Parathyroid adenoma (tissue), 2 donors: ENCODE results near the gene GID8.

Experiments
- H2AFZ ChIP-seq: fragments of 300-600 bp; sonication (generic); one replicate; pipeline ENCODE4 v1.7.0; 2017; ENCODE audit warnings: antibody characterized with exemption, mild to moderate bottlenecking
- H3K27ac ChIP-seq: fragments of 300-600 bp; sonication (generic); one replicate; pipeline ENCODE4 v1.7.0; 2017
- H3K27me3 ChIP-seq: fragments of 300-600 bp; sonication (generic); one replicate; pipeline ENCODE4 v1.7.0; 2017; ENCODE audit warnings: low read length; ENCODE audit not compliant: control insufficient read depth, insufficient read depth
- H3K36me3 ChIP-seq: fragments of 300-600 bp; sonication (generic); one replicate; pipeline ENCODE4 v1.7.0; 2017; ENCODE audit warnings: low read length; ENCODE audit not compliant: control insufficient read depth, insufficient read depth
- H3K4me1 ChIP-seq: fragments of 300-600 bp; sonication (generic); one replicate; pipeline ENCODE4 v1.7.0; 2017; ENCODE audit warnings: control low read depth
- H3K4me2 ChIP-seq: fragments of 300-600 bp; sonication (generic); one replicate; pipeline ENCODE4 v1.7.0; 2017; ENCODE audit warnings: low read length
- H3K4me3 ChIP-seq: fragments of 300-600 bp; sonication (generic); one replicate; pipeline ENCODE4 v1.7.0; 2017; ENCODE audit warnings: low read depth, low read length
- H3K79me2 ChIP-seq: fragments of 300-600 bp; sonication (generic); one replicate; pipeline ENCODE4 v1.7.0; 2017; ENCODE audit warnings: control low read depth
- H3K9ac ChIP-seq: fragments of 300-600 bp; sonication (generic); one replicate; pipeline ENCODE4 v1.7.0; 2017; ENCODE audit warnings: mild to moderate bottlenecking
- H3K9me3 ChIP-seq: fragments of 300-600 bp; sonication (generic); one replicate; pipeline ENCODE4 v1.7.0; 2017; ENCODE audit warnings: low read length; ENCODE audit not compliant: control insufficient read depth
- CTCF ChIP-seq: fragments of 300-600 bp; sonication (generic); IDR thresholded peaks from one replicate; pipeline ENCODE4 v1.7.0; 2017; ENCODE audit warnings: antibody characterized with exemption, mild to moderate bottlenecking
- donor health status: primary hyperparathyroidism.

The GID8 gene

GRCh38 chr20:62898970-62899632 is 38.8 kb upstream of the GID8 start:
- H3K79me2 ChIP-seq = no peaks in the 10 kb centered on the region
- no peak overlapping the region for H3K9ac ChIP-seq
- H2AFZ ChIP-seq = no peak overlapping the region
- no peaks in the 10 kb centered on the region for H3K9me3 ChIP-seq
- no peaks in the 10 kb centered on the region for H3K36me3 ChIP-seq
- peaks cover 3% of the 10 kb centered on the region for H3K4me1 ChIP-seq
- TF ChIP-seq CTCF = no peak
- no peaks in the 10 kb centered on the region for H3K27me3 ChIP-seq
- no peak overlapping the region for H3K4me3 ChIP-seq
- no peak overlapping the region for H3K4me2 ChIP-seq
- no peak overlapping the region for H3K27ac ChIP-seq

GRCh38 chr20:62899633-62900051 is 38.3 kb upstream of the GID8 start:
- Histone ChIP-seq H3K27ac (no peak overlapping the region), H3K4me2 (no peak overlapping the region), H3K9ac (no peak overlapping the region), H2AFZ (no peak overlapping the region), H3K9me3 (no peaks in the 10 kb centered on the region), H3K27me3 (no peaks in the 10 kb centered on the region), H3K4me1 (peaks cover 3% of the 10 kb centered on the region), H3K36me3 (no peaks in the 10 kb centered on the region), H3K4me3 (no peak overlapping the region), H3K79me2 (no peaks in the 10 kb centered on the region)
- TF ChIP-seq CTCF = no peak

GRCh38 chr20:62900052-62900691 is 37.8 kb upstream of the GID8 start:
- no peak overlapping the region for H2AFZ ChIP-seq
- peak; percentile 90 for TF ChIP-seq CTCF
- H3K9ac ChIP-seq = no peak overlapping the region
- H3K4me3 ChIP-seq = no peak overlapping the region
- no peaks in the 10 kb centered on the region for H3K36me3 ChIP-seq
- no peaks in the 10 kb centered on the region for H3K9me3 ChIP-seq
- H3K27ac ChIP-seq = no peak overlapping the region
- H3K4me1 ChIP-seq = peaks cover 3% of the 10 kb centered on the region
- no peaks in the 10 kb centered on the region for H3K79me2 ChIP-seq
- no peaks in the 10 kb centered on the region for H3K27me3 ChIP-seq
- H3K4me2 ChIP-seq = peak overlapping the region; percentile 10

- peaks cover 3% of the 10 kb centered on the region for H3K4me1 ChIP-seq
- no peaks in the 10 kb centered on the region for H3K36me3 ChIP-seq
- H3K9me3 ChIP-seq = no peaks in the 10 kb centered on the region
- no peak overlapping the region for H2AFZ ChIP-seq
- H3K4me3 ChIP-seq = no peak overlapping the region
- no peaks in the 10 kb centered on the region for H3K27me3 ChIP-seq
- no peak for TF ChIP-seq CTCF
- no peak overlapping the region for H3K9ac ChIP-seq
- H3K27ac ChIP-seq = no peak overlapping the region
- no peaks in the 10 kb centered on the region for H3K79me2 ChIP-seq
- peak overlapping the region; percentile 20 for H3K4me2 ChIP-seq
These were observed 37.0 kb upstream of the GID8 start for GRCh38 chr20:62900692-62901584.
